Transverse colon (tissue), 4 donors: ENCODE results near the gene GBX2. TPM values are rescaled to one million over a fixed set of nuclear protein-coding genes. Genes with fewer than 3 reads are reported as not detected.

ENCODE experiments used
- DNase-seq: peaks from one replicate; pipeline ENCODE4 v3.0.0-alpha.2; 2019
- H3K27ac ChIP-seq, 4 donors: fragments of 200-600 bp; sonication (generic); 2 replicates each; pipeline ENCODE4 v1.5.1; 2016 to 2018; ENCODE audit warnings: inconsistent platforms in 4 of 4
- H3K27me3 ChIP-seq: fragments of 200-600 bp; sonication (generic); 2 replicates; pipeline ENCODE4 v1.5.1; 2017; ENCODE audit warnings: inconsistent platforms
- H3K36me3 ChIP-seq, 4 donors: fragments of 200-600 bp; sonication (generic); 2 replicates each; pipeline ENCODE4 v1.5.1; 2017 to 2019; ENCODE audit warnings: inconsistent platforms in 4 of 4
- H3K4me1 ChIP-seq, 4 donors: fragments of 200-600 bp; sonication (generic); 2 replicates each; pipeline ENCODE4 v1.5.1; 2017 to 2020; ENCODE audit warnings: inconsistent platforms in 4 of 4
- H3K4me3 ChIP-seq, 4 donors: fragments of 200-600 bp; sonication (generic); 1 replicate in 1 of 4; 2 replicates in 3 of 4; pipeline versions ENCODE4 v1.5.1 to v1.6.1; 2017 to 2019; ENCODE audit warnings: inconsistent platforms in 4 of 4
- H3K9me3 ChIP-seq, 2 donors: fragments of 200-600 bp; sonication (generic); 2 replicates each; pipeline ENCODE4 v1.5.1; 2017 to 2019; ENCODE audit warnings: inconsistent platforms in 2 of 2
- EP300 ChIP-seq: sonication (generic); formaldehyde crosslinking; IDR thresholded peaks from one replicate; pipeline ENCODE4 v1.6.1; 2017; ENCODE audit warnings: antibody characterized with exemption, low read depth
- POLR2A ChIP-seq: fragments of 450-650 bp; IDR thresholded peaks from one replicate; pipeline ENCODE4 v1.6.1; 2016; ENCODE audit warnings: antibody characterized with exemption, mild to moderate bottlenecking, moderate library complexity
- POLR2AphosphoS5 ChIP-seq, 3 donors: sonication (generic); formaldehyde crosslinking; IDR thresholded peaks; one replicate each; pipeline ENCODE4 v1.6.1; 2016; ENCODE audit warnings: antibody characterized with exemption in 3 of 3
- WGBS, 2 donors: methylation state at CpG; one replicate each; pipeline ENCODE4 v1.1.5; 2018; ENCODE audit warnings: low coverage in 1 of 2; 5-methylcytosine and 5-hydroxymethylcytosine counted together
- in situ Hi-C, 4 donors: fragments of 200-750 bp; cut with MboI; loops; one replicate each; pipeline versions ENCODE4 v1.15.0 to v1.15.1; 2017; ENCODE audit warnings: low sequenced_read_pairs in 3 of 4, low pct_ligation_motif_present in 1 of 4, low pct_unique_long_range_greater_than_20kb in 1 of 4
- intact Hi-C: fragments of 100-400 bp; cut with DNase I; formaldehyde crosslinking; loops from one replicate; pipeline ENCODE4 v1.15.1; 2023; ENCODE audit warnings: low total_unique reads
- total RNA-seq, 4 donors: library from RNA; depleted of rRNA; stranded (reverse); fragments of >200 nt; gene quantifications; one replicate each; pipeline ENCODE4 v1.1.0, GENCODE V29; 2016
- TF ChIP-seq, protein P1 (sequence below), 5 experiments: fragments of 200-600 bp in 3 of 5; fragments of 450-650 bp in 2 of 5; sonication (generic) in 3 of 5; IDR thresholded peaks; 1 replicate in 2 of 5; 2 replicates in 3 of 5; pipeline ENCODE4 v1.5.1; 2016 to 2017; ENCODE audit warnings: antibody characterized with exemption in 5 of 5, inconsistent platforms in 3 of 5, mild to moderate bottlenecking in 2 of 5, moderate library complexity in 1 of 5

Gene GBX2
- total RNA-seq, 4 donors from 2014 or later: not detected

- Histone ChIP-seq H3K4me1 (no peaks in the 10 kb centered on the region), H3K4me3 (no peak overlapping the region), H3K27ac (no peak overlapping the region), H3K9me3 (no peaks in the 10 kb centered on the region), H3K36me3 (peaks cover 0 to 8% (median 3%) of the 10 kb centered on the region in 4 donors), H3K27me3 (no peaks in the 10 kb centered on the region)
- in situ Hi-C loops (no loop called here), intact Hi-C loops (loop anchor here (2.0 kb wide), 1 partner anchor 304 kb away; no protein-coding TSS in a partner anchor)
- no peak for TF ChIP-seq POLR2A
- no peak for TF ChIP-seq EP300
- no peak for DNase-seq
- 88 to 100% methylated on average over 1 to 17 of the region's 17 CpGs for WGBS, 2 donors
These were observed 39.9 kb downstream of the GBX2 start for GRCh38 chr2:236128321-236128720.

DNA sequence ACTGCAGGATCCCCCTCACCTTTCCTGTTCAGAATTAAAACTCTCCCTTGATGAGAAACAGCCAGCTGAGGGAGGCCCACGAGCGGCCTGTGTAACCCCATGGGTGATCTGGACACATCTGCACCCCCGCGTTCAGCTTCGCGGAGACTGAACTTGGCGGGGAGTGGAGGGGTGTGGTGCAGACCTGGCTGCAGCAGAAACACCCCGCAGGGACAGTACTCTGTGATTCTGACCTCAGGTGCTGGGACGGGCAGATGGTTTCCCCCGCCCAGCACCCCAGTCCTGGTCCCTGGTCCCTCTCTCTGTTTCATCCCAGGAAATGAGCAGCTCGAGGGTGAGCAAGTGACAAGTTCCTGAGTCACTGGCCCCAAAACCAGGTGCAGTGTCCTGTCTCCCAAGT is 41.2 kb downstream of the GBX2 start:
- H3K4me3 ChIP-seq: no peak overlapping the region
- in situ Hi-C loops: no loop called here
- intact Hi-C loops: no loop called here
- no peak for TF ChIP-seq POLR2AphosphoS5 (IDR thresholded peaks at IDR 0.05)
- TF ChIP-seq EP300: no peak
- TF ChIP-seq POLR2A: no peak
- TF ChIP-seq, protein P1, sequence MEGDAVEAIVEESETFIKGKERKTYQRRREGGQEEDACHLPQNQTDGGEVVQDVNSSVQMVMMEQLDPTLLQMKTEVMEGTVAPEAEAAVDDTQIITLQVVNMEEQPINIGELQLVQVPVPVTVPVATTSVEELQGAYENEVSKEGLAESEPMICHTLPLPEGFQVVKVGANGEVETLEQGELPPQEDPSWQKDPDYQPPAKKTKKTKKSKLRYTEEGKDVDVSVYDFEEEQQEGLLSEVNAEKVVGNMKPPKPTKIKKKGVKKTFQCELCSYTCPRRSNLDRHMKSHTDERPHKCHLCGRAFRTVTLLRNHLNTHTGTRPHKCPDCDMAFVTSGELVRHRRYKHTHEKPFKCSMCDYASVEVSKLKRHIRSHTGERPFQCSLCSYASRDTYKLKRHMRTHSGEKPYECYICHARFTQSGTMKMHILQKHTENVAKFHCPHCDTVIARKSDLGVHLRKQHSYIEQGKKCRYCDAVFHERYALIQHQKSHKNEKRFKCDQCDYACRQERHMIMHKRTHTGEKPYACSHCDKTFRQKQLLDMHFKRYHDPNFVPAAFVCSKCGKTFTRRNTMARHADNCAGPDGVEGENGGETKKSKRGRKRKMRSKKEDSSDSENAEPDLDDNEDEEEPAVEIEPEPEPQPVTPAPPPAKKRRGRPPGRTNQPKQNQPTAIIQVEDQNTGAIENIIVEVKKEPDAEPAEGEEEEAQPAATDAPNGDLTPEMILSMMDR (IDR thresholded peaks at IDR 0.05): no peak
- DNase-seq: no peak
- WGBS, 2 donors: 89 to 91% methylated on average over 8 to 11 of the region's 11 CpGs
- no peak overlapping the region for H3K27ac ChIP-seq
- no peaks in the 10 kb centered on the region for H3K27me3 ChIP-seq
- no peaks in the 10 kb centered on the region for H3K9me3 ChIP-seq
- peaks cover 0 to 8% (median 3%) of the 10 kb centered on the region in 4 donors for H3K36me3 ChIP-seq
- no peaks in the 10 kb centered on the region for H3K4me1 ChIP-seq

GRCh38 chr2:236125541-236125940 is 42.6 kb downstream of the GBX2 start:
- H3K27me3 ChIP-seq: no peaks in the 10 kb centered on the region
- in situ Hi-C loops (no loop called here), intact Hi-C loops (no loop called here)
- no peak overlapping the region for H3K4me3 ChIP-seq
- 91 to 93% methylated on average over 2 to 16 of the region's 16 CpGs for WGBS, 2 donors
- H3K36me3 ChIP-seq: peaks cover 0 to 8% (median 3%) of the 10 kb centered on the region in 4 donors
- no peaks in the 10 kb centered on the region for H3K4me1 ChIP-seq
- no peak overlapping the region for H3K27ac ChIP-seq
- TF ChIP-seq POLR2A: no peak
- TF ChIP-seq POLR2AphosphoS5 (IDR thresholded peaks at IDR 0.05): no peak
- no peak for TF ChIP-seq EP300
- TF ChIP-seq, protein P1 (IDR thresholded peaks at IDR 0.05): no peak
- no peaks in the 10 kb centered on the region for H3K9me3 ChIP-seq
- DNase-seq: no peak

GRCh38 chr2:236124182-236124893 is 43.8 kb downstream of the GBX2 start:
- no peak overlapping the region for H3K4me3 ChIP-seq
- WGBS, 2 donors: 86 to 97% methylated on average over 18 to 30 of the region's 30 CpGs
- DNase-seq: no peak
- intact Hi-C loops: no loop called here
- H3K27ac ChIP-seq: no peak overlapping the region
- H3K36me3 ChIP-seq: peaks cover 0 to 8% (median 3%) of the 10 kb centered on the region in 4 donors
- no peak for TF ChIP-seq POLR2AphosphoS5 (IDR thresholded peaks at IDR 0.05)
- no peak for TF ChIP-seq POLR2A
- TF ChIP-seq, protein P1 (IDR thresholded peaks at IDR 0.05): no peak
- TF ChIP-seq EP300: no peak
- no peaks in the 10 kb centered on the region for H3K9me3 ChIP-seq
- no peaks in the 10 kb centered on the region for H3K27me3 ChIP-seq
- in situ Hi-C loops: no loop called here
- H3K4me1 ChIP-seq: no peaks in the 10 kb centered on the region
